DMS153 treated with DMSO at 0.1 percent for 48 hours (cell line): ENCODE measurements around the gene KRTAP10-3.
"Not testable (repeated sequence)": the region's sequence is repeated elsewhere in the genome, so short reads cannot be mapped to it uniquely, and the experiment has no call there.

ENCODE experiments used
- DNase-seq: peaks from one replicate; lab custom pipeline; 2025; ENCODE audit not compliant: unreplicated experiment; lab: John Stamatoyannopoulos, UW

The KRTAP10-3 gene

DNA sequence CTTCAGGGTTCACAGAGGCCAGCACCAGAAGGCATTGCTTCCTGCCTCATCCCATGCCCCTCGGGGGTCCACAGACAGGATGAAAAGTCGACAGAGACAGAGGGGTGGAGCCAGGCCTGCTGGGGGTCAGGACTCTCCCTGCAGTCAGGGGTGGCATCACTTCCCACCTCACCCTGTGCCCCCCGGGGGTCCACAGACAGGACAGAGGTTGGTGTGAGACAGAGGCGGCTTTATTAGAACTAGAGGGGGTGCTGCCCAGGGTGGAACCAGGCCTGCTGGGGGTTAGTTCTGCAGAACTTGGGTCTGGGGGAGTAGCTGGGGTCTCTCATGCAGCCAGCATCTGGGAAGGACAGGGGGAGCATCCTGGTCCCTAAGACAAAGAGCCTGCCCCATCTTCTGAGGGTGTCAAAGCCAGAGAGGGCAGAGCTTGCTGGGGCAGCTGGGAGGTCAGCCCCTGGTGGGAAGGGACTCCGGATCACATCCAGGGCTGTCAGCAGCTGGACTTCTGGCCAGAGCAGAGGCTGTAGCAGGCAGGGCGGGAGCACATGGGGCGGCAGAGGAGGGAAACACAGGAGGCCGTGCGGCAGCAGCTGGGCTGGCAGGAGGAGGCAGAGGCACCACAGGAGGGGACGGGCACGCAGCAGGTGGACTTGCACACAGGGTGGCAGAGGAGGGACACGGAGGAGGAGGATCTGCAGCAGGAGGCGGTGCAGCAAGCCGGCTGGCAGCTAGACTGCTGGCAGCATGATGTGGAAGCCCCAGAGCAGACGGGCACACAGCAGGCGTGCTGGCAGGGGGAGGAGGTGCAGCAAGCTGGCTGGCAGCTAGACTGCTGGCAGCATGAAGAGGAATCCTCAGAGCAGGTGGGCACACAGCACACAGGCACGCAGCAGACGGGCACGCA lies 32.6 kb upstream of the KRTAP10-3 start:
- not testable (repeated sequence) for DNase-seq

DNA sequence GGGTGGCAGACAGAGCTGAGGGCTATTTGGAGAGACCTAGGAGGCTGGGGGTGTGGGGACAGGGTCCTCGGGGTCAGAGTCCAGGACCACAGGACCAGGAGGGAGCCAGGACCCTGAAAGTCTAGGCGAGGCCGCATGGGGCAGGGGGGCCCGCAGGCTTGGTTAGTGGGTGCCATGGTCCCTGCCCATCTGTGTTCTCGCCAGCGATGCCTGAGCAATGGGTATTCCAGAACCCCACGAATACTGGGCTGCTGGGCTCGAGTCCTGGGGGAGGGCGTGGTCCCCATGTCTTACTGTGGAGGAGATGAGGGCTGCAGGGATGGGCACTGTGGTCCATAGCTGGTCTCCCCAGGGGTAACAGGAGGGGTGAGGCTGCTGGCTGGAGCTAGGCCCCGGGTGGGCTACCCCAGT lies 31.7 kb upstream of the KRTAP10-3 start:
- DNase-seq: no peak

DNA sequence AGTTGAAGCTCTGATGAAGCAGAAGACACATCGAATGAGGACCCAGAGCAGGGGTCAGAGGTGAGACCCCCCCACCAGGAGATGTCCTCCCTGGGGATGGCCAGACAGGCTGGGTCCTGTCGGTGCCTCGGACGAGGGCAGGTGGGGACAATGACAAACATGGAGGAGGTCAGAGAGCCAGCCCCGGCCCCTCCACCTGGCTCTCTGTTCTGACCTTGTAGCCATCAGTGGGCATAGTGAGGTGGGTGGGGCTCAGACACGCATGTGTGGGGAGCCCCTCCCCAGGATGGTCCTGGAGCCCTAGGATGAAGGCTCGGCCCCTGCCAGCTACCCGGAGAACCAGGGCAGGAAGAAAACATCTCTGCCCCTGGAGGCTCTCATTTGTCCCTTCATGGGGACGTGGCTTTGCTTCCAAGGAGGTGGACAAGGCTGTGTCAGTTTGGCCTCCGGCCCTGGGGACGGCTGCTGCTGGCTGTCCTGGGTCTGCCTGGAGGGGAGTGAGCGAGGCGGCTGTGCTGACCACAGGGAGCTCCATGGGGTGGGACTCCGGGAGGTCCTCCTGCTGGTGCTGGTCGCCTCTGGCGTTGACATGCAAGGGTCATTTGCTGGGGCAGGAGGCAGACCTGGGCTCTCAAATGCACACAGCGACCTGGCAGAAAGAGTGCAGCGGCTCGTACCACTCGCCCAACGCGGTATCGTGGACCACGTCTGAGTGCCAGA lies 31.2 kb upstream of the KRTAP10-3 start:
- DNase-seq: no peak

DNA sequence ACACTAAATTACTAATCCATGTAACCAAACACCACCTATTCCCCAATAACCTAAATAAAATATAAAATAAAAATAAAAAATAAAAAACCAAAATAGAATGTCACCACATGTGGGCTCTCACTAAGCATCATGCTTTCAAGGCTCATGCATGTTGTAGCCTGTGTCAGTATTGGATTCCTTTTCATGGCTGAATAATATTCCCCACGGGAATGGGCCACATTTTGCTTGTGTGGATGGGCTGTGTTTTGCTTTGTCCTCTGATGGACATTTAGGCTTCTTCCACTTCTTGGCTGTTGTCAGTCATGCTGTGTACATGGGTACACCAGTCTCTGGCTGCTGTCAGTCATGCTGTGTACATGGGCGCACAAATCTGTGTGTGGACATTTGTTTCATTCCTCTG lies 30.5 kb upstream of the KRTAP10-3 start:
- DNase-seq: no peak

DNA sequence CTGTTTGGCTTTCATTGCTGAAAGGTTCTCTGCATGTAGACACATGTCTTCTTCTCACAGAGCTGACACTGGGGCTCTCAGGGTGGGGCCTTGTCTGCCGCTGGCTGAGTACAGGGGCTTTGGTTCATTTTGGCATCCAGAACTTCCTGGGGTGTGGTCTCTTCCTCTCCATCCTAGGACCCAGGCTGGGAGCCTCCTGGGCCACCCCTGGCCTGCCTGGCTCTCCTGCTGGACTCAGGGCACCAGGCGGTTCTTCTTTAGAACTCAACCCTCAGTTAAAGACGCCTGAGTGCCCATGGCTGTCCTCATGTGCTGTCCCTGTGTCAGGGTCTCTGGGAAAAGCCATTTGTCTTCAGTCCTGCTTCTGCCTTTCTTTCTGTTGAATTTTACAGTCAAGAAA lies 27.3 kb upstream of the KRTAP10-3 start:
- DNase-seq: no peak

DNA sequence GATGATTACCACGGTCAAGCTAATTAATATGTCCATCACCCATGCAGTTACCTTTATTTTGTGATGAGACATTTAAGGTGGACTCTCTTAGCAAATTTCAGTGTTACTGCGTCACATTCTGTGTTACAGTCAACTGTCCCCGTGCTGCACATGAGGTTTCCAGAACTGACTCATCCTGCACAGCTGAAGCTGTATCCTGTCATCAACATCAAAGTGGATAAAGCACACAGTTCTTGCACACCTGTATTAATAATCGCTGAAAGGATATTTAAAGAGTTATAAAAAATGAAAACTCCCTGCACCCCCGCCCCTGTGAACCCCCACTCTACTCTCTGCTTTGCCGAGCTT lies 25.2 kb upstream of the KRTAP10-3 start:
- no peak for DNase-seq

DNA sequence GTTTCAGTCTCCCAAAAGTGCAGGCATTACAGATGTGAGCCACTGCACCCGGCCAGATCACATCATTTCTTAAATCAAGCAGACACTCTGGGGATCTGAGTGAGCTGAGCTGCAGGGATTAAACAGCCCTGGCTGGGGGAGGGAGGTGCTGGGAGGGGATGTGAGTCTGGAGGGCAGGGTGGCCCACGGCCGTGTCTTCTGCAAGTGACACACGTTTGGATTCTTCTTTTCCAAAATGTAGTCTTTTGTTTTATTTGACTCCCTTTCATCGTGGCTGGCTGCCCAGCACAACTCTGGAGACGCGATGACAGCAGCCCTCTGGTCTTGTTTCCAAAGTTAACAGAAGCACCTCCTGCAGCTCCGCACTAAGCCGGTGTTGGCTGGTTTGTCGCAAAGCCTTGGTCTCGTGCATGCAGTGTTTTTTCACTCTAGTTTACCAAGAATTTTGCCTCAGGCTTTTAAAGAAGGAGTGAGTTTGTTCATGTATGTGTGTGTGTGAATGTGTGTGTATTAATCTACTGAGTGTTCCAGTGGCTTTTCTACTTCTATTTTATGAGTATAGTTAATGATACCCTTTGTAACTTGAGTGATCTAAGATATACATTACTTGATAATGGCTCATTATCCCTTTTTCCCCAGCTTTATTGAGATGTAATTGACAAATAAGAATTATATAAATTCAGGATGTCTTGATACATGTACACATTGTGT lies 24.6 kb upstream of the KRTAP10-3 start:
- DNase-seq: no peak

DNA sequence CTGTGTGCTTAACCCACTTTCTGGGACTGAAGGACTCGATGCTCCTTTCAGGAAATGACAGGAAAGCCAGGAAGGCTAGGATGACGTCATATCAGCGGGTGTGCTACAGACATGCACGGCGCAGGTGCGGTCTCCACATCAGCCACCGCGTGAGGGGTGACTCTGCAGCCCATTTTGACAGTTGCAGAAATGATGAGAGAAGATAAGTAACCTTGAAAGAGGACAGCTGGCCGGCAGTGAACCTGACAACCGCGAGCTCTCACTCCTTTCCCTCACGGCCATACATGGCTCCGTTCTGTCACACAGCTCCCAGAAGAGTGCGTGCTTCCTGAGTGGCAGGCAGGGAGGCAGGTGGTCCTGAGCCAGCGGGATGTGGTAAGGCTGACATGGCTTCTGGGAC lies 23.5 kb upstream of the KRTAP10-3 start:
- no peak for DNase-seq

DNA sequence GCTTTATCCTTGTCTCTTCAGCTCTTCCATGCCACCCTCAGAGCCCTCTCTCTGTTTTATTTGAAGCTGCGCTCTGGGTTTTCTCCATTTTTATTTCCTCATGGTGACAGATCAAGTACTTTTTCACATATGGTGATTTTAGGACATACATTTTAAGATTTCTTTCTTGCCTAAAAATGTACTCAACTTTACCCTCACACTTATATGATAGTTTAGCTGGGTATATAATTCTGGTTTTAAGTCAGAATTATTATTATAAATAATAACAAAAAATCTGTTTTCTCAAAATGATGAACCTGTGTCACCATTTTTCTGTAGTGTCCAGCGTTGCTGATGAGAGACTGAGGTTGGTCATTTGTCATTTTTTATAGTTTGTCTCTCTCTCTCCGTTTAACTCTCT lies 22.6 kb upstream of the KRTAP10-3 start:
- DNase-seq: no peak

DNA sequence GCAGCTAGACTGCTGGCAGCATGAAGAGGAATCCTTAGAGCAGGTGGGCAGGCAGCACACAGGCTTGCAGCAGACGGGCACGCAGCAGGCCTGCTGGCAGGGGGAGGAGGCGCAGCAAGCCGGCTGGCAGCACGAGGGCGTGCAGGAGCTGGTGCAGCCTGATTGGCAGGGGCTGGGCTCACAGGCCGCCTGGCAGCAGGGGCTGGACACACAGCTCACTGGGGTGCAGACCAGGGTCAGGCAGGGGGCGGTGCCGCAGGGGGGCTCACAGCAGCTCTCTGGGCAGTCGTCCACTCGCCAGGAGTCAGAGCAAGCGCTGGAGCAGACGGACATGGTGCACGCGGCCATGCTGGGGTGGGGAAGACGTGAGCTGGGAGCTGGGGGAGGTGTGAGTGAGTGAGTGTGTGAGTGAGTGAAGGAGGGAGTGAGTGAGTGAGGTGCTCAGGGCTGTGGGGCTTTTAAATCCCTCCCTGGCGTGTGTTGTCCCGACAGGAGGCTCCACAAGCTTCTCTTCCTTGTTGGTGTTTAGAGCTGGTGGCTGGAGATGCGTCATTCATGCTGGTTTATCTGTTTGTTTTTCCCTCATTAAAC lies 21.7 kb upstream of the KRTAP10-3 start, which contains the start of gene KRTAP10-5:
TSS of gene KRTAP10-5 (minus strand) at position 374 of the 591 bp plus-strand sequence. CDS start at position 348, 26 bp downstream.
- not testable (repeated sequence) for DNase-seq

DNA sequence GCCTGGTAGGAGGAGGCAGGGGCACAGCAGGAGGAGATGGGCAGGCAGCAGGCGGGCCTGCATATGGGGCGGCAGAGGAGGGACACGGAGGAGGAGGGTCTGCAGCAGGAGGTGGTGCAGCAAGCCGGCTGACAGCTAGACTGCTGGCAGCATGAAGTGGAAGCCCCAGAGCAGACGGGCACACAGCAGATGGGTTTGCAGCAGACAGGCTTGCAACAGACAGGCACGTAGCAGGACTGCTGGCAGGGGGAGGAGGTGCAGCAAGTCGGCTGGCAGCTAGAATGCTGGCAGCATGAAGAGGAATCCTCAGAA lies 21.2 kb upstream of the KRTAP10-3 start:
- DNase-seq: no peak

DNA sequence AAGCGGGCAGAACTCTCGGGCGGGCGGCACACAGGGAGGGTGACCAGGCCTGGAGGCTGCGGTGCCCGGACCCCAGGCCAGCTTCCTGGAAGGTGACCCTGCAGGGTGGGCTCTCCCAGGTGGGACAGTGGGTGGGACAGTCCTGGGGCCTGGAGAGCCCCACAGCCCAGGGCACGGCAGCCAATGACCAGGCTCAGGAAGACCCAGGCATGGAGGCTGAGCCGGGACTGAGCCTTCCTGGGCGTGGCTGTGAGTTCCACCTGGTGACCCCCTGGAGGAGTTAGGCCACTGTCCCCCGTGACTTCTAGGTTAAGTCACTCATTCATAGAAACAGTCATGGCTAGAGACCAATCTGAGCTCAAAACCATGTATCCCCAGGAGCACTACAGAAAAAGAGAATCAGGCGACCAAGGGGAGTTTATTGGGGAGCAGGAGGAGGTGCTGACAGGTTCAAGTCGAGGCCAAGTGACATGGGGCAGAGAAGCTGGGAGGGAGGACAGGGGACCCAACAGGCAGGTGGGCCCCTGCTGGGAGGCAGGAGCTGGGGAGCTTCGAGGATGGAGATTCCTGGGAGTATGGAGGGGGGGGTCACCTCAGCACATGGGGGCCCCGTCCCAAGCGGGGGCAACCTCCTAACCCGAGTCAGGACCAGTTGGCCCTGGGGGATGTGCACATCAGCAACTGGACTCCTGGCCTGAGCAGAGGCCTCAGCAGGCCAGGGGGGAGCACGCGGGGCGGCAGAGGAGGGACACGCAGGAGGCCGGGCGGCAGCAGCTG lies 20.6 kb upstream of the KRTAP10-3 start:
- DNase-seq: no peak

DNA sequence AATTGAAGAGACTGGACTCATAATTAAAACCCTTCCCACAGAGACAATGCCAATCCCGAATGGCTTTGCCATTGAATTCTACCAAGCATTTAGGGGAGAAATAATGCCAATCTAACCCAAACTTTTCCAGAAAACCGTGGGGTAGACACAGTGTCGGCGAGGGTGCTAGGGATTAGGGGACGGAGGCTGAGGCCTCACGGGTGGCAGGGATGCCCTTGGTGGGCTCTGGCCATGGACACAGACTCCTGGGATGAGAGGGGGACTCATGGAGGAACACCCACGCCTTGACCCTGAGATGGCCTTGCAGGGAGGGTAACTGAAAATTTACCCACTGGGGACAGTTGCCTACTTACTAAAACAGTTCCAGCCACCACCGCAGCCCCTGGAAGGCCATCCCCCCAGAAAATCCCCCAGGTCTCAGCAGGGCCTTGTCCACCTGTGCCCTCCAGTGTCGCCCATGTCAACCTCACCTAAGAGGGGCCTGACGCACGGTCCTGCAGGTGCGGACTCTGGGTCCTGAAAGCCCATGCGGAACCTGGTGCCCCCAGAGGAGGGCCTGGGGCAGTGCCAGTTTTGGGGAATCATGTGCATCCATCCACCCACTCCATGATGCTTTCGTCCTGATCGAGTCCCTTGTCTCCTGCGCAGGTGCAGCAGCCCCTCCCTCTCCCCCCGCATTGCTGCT lies 19.9 kb upstream of the KRTAP10-3 start:
- DNase-seq: no peak

DNA sequence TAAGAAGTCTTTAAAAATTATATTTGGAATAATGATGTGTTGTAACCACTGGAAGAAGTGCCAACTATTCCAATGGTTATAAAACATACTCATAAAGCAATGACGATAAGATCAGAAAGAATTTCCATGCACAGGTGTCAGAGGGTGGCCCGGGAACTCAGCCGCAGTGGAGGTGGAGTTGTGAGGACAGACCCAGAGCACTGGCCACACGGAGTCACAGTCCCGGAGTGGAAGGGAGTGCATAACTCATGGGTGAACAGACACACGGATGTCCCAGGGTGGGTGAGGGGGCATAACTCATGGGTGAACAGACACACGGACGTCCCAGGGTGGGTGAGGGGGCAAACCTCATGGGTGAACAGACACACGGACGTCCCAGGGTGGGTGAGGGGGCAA lies 17.4 kb upstream of the KRTAP10-3 start:
- DNase-seq: no peak

DNA sequence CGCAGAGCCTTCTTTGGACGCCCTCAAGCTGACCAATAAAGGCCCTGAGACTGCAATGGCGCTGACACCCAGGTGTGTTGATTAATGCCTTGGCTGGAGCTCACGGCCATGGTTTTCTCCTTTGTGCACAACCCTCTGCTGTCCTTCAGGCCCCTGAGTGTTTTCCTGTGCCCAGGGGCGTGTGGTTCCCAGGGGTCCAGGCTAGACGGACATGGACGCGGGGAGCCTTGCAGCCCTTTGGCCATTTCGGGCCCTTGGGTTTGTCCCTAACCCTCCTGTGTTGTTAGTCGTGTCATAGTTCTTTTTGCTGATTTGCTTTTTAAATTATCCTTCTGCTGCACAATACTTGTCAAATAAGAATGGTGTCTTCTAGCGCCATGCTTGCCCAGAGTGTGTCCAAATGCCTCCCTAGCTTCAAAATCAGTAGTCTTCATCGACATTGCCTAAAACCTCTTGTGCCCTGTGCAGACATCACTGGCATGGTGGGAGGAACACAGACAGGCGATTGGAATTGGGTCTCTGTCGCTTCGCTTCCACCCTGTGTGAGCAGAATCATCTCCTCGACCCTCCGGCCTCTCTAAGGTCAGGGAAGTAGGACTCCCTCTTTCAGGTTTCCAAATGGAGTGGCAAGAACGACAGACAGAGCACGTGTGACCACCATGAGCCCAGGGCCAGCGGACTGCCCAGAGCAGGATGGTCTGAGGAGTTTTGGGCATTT lies 16.9 kb upstream of the KRTAP10-3 start:
- DNase-seq: no peak

DNA sequence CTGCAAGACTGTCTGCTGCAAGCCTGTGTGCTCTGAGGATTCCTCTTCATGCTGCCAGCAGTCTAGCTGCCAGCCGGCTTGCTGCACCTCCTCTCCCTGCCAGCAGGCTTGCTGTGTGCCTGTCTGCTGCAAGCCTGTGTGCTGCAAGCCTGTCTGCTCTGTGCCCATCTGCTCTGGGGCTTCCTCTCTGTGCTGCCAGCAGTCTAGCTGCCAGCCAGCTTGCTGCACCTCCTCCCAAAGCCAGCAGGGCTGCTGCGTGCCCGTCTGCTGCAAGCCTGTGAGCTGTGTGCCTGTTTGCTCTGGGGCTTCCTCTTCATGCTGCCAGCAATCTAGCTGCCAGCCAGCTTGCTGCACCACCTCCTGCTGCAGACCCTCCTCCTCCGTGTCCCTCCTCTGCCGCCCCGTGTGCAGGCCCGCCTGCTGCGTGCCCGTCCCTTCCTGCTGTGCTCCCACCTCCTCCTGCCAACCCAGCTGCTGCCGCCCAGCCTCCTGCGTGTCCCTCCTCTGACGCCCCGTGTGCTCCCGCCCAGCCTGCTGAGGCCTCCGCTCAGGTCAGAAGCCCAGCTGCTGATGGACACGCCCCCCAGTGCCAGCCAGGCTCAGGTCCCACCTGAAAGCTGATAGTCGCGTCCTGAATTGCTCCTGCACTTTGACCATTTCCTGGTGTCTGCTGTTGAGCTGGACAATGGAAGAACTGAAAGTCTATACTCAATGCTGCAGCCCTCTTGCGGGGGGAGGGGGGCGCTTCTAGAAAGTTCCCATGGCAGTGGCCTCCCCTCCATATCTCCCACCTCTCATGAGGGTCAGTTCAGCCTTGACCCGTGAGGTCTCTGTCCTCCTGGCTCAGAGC lies 16.1 kb upstream of the KRTAP10-3 start:
- no peak for DNase-seq

DNA sequence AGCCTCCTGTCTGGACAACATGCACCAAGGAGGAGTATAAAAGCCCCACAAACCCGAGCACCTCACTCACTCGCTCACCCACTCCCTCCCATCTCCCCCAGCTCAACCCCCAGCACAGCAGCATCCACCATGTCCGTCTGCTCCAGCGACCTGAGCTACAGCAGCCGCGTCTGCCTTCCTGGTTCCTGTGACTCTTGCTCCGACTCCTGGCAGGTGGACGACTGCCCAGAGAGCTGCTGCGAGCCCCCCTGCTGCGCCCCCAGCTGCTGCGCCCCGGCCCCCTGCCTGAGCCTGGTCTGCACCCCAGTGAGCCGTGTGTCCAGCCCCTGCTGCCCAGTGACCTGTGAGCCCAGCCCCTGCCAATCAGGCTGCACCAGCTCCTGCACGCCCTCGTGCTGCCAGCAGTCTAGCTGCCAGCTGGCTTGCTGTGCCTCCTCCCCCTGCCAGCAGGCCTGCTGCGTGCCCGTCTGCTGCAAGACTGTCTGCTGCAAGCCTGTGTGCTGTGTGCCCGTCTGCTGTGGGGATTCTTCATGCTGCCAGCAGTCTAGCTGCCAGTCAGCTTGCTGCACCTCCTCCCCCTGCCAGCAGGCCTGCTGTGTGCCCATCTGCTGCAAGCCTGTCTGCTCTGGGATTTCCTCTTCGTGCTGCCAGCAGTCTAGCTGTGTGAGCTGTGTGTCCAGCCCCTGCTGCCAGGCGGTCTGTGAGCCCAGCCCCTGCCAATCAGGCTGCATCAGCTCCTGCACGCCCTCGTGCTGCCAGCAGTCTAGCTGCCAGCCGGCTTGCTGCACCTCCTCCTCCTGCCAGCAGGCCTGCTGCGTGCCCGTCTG lies 15.2 kb upstream of the KRTAP10-3 start, which contains the start of gene KRTAP10-4:
TSS of gene KRTAP10-4 (plus strand) at position 100 of the 827 bp plus-strand sequence. CDS start at position 130, 30 bp downstream.
- not testable (repeated sequence) for DNase-seq
